ENCODE measurements around the gene PCGF3.
"Not testable (repeated sequence)": the region's sequence is repeated elsewhere in the genome, so short reads cannot be mapped to it uniquely, and the experiment has no call there.

The PCGF3 gene

GRCh38 chr4:725391-726234 lies 20.0 kb downstream of the PCGF3 start:
- FAIRE-seq, result no peak

GRCh38 chr4:726235-726787 lies 20.7 kb downstream of the PCGF3 start:
- FAIRE-seq, result no peak

- no peak for FAIRE-seq
Observed at GRCh38 chr4:726838-727237, 21.2 kb downstream of the PCGF3 start.

GRCh38 chr4:727576-727975 lies 21.9 kb downstream of the PCGF3 start:
- FAIRE-seq, result no peak

GRCh38 chr4:729336-730315 lies 24.0 kb downstream of the PCGF3 start:
- FAIRE-seq, result no peak

GRCh38 chr4:730511-730910 lies 24.9 kb downstream of the PCGF3 start:
- no peak for FAIRE-seq

GRCh38 chr4:730946-731904 lies 25.6 kb downstream of the PCGF3 start:
- not testable (repeated sequence) for FAIRE-seq

GRCh38 chr4:731954-732353 lies 26.3 kb downstream of the PCGF3 start:
- FAIRE-seq, result not testable (repeated sequence)

GRCh38 chr4:732486-732885 lies 26.9 kb downstream of the PCGF3 start:
- no peak for FAIRE-seq

- FAIRE-seq, result no peak
Observed at GRCh38 chr4:732911-733630, 27.4 kb downstream of the PCGF3 start.

GRCh38 chr4:733631-733980 lies 28.0 kb downstream of the PCGF3 start:
- no peak for FAIRE-seq

GRCh38 chr4:734075-734474 lies 28.4 kb downstream of the PCGF3 start:
- FAIRE-seq, result no peak

GRCh38 chr4:734951-735350 lies 29.3 kb downstream of the PCGF3 start:
- no peak for FAIRE-seq

GRCh38 chr4:735583-735982 lies 30.0 kb downstream of the PCGF3 start:
- FAIRE-seq, result no peak

- not testable (repeated sequence) for FAIRE-seq
Observed at GRCh38 chr4:736561-736960, 30.9 kb downstream of the PCGF3 start.

GRCh38 chr4:738781-739280 lies 33.2 kb downstream of the PCGF3 start:
- FAIRE-seq, result no peak

- no peak for FAIRE-seq
Observed at GRCh38 chr4:739569-739968, 33.9 kb downstream of the PCGF3 start.

GRCh38 chr4:740011-740410 lies 34.4 kb downstream of the PCGF3 start:
- no peak for FAIRE-seq

- FAIRE-seq, result no peak
Observed at GRCh38 chr4:740656-741282, 35.1 kb downstream of the PCGF3 start.

- no peak for FAIRE-seq
Observed at GRCh38 chr4:742096-742741, 36.6 kb downstream of the PCGF3 start.

All from colon (tissue), 2 donors.